MM.1S (cell line): Measurements from ENCODE around the gene ASB11.

Source experiments
- DNase-seq: peaks from one replicate; pipeline ENCODE4 v3.0.0-alpha.2; 2015
- H2AFZ ChIP-seq: fragments of 300-600 bp; sonication (generic); 2 replicates; pipeline ENCODE4 v1.6.0; 2016; ENCODE audit warnings: antibody characterized with exemption, low read length
- H3F3A ChIP-seq: fragments of 300-600 bp; sonication (generic); 2 replicates; pipeline ENCODE4 v1.6.1; 2016; ENCODE audit warnings: mild to moderate bottlenecking, antibody characterized with exemption, low read length, moderate library complexity, mixed read lengths; ENCODE audit not compliant: insufficient read depth
- H3K27ac ChIP-seq: fragments of 300-600 bp; sonication (generic); 2 replicates; pipeline ENCODE4 v1.5.1; 2016; ENCODE audit warnings: mild to moderate bottlenecking, low read length
- H3K27me3 ChIP-seq: fragments of 300-600 bp; sonication (generic); replicated peaks from 2 replicates; pipeline ENCODE4 v1.6.0; 2016; ENCODE audit warnings: low read length; ENCODE audit not compliant: insufficient read depth
- H3K36me3 ChIP-seq: fragments of 300-600 bp; sonication (generic); replicated peaks from 2 replicates; pipeline ENCODE4 v1.6.1; 2016; ENCODE audit warnings: mild to moderate bottlenecking, low read length, mixed read lengths; ENCODE audit not compliant: insufficient read depth
- H3K4me1 ChIP-seq: fragments of 300-600 bp; sonication (generic); 2 replicates; pipeline ENCODE4 v1.6.1; 2016; ENCODE audit warnings: low read length, mixed read lengths
- H3K4me2 ChIP-seq: fragments of 300-600 bp; sonication (generic); 2 replicates; pipeline ENCODE4 v1.6.0; 2016; ENCODE audit warnings: low read depth, low read length
- H3K4me3 ChIP-seq: fragments of 300-600 bp; sonication (generic); 2 replicates; pipeline ENCODE4 v1.5.1; 2016; ENCODE audit warnings: low read length, mixed read lengths
- H3K79me2 ChIP-seq: fragments of 300-600 bp; sonication (generic); 2 replicates; pipeline ENCODE4 v1.6.1; 2016; ENCODE audit warnings: mixed run types, low read length, mixed read lengths
- H3K9ac ChIP-seq: fragments of 300-600 bp; sonication (generic); 2 replicates; pipeline ENCODE4 v1.6.1; 2016; ENCODE audit warnings: low read length, mixed read lengths
- H3K9me2 ChIP-seq: fragments of 300-600 bp; sonication (generic); replicated peaks from 2 replicates; pipeline ENCODE4 v1.6.1; 2016; ENCODE audit warnings: mild to moderate bottlenecking, low read length, mixed read lengths; ENCODE audit not compliant: insufficient read depth
- H3K9me3 ChIP-seq: fragments of 300-600 bp; sonication (generic); replicated peaks from 2 replicates; pipeline ENCODE4 v1.6.1; 2016; ENCODE audit warnings: mild to moderate bottlenecking, low read length, mixed read lengths; ENCODE audit not compliant: insufficient read depth
- H4K20me1 ChIP-seq: fragments of 300-600 bp; sonication (generic); 2 replicates; pipeline ENCODE4 v1.6.1; 2016; ENCODE audit warnings: mild to moderate bottlenecking, low read length, moderate library complexity, mixed read lengths; ENCODE audit not compliant: insufficient read depth
- EZH2 ChIP-seq: fragments of 300-600 bp; sonication (generic); optimal IDR thresholded peaks from 2 replicates; pipeline ENCODE3; 2017; ENCODE audit warnings: low read depth, mild to moderate bottlenecking, antibody characterized with exemption, low read length, mixed read lengths
- EZH2phosphoT487 ChIP-seq: fragments of 300-600 bp; sonication (generic); IDR thresholded peaks from 2 replicates; pipeline ENCODE4 v1.6.1; 2018; ENCODE audit warnings: antibody characterized with exemption, low read length
- TF ChIP-seq, protein P1 (sequence below): fragments of 300-600 bp; sonication (generic); IDR thresholded peaks from 2 replicates; pipeline ENCODE4 v1.5.1; 2016; ENCODE audit warnings: antibody characterized with exemption, low read length, mixed read lengths

ASB11 gene

DNA sequence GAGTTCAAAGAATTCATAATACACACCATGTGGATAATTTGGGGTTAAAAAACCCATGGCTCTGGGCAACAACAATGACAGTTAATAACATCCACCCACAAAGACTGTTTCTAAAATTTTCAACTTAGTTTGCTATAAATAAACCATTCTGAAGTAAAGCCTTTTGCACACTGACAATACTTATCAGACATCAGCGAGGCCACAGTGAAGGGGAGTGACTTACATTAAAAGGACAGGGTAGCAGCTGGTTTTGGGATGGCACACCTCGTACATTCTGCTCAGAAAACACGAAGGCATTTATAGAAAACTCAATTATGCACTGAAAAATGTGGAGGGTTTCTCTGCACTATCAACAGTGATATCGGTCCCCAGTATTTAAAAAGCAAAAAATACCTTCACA is 4.9 kb upstream of the ASB11 start:
- no peak overlapping the region for H3K9ac ChIP-seq
- no peaks in the 10 kb centered on the region for H3K9me3 ChIP-seq
- no peak overlapping the region for H2AFZ ChIP-seq
- TF ChIP-seq, protein P1, sequence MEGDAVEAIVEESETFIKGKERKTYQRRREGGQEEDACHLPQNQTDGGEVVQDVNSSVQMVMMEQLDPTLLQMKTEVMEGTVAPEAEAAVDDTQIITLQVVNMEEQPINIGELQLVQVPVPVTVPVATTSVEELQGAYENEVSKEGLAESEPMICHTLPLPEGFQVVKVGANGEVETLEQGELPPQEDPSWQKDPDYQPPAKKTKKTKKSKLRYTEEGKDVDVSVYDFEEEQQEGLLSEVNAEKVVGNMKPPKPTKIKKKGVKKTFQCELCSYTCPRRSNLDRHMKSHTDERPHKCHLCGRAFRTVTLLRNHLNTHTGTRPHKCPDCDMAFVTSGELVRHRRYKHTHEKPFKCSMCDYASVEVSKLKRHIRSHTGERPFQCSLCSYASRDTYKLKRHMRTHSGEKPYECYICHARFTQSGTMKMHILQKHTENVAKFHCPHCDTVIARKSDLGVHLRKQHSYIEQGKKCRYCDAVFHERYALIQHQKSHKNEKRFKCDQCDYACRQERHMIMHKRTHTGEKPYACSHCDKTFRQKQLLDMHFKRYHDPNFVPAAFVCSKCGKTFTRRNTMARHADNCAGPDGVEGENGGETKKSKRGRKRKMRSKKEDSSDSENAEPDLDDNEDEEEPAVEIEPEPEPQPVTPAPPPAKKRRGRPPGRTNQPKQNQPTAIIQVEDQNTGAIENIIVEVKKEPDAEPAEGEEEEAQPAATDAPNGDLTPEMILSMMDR: no peak
- TF ChIP-seq EZH2phosphoT487: no peak
- no peak for TF ChIP-seq EZH2
- no peaks in the 10 kb centered on the region for H3K4me1 ChIP-seq
- no peaks in the 10 kb centered on the region for H3K79me2 ChIP-seq
- no peaks in the 10 kb centered on the region for H4K20me1 ChIP-seq
- no peak overlapping the region for H3K4me2 ChIP-seq
- no peaks in the 10 kb centered on the region for H3K9me2 ChIP-seq
- no peak overlapping the region for H3K4me3 ChIP-seq
- H3K27ac ChIP-seq: no peak overlapping the region
- H3K27me3 ChIP-seq: no peaks in the 10 kb centered on the region
- no peaks in the 10 kb centered on the region for H3F3A ChIP-seq
- no peaks in the 10 kb centered on the region for H3K36me3 ChIP-seq
- no peak for DNase-seq

DNA sequence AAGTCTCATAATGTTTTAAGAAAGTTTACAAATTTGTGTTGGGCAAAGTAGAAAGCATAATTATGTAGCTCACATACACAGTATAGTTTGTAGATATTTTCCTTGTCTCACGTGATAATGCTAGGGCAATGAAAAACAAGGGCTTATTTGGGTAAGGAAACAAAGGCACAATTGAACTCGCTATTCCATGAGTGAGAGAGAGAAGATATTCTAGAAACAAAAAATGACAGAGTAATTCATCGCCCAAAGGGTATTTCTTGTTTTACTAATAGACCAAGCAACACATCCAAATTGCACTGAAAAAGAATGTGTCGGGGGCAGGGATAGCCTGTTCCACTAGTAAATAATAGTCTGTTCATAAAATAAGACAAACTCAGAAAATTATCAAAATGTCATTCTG is 3.6 kb upstream of the ASB11 start:
- H3K4me2 ChIP-seq: no peak overlapping the region
- no peak overlapping the region for H2AFZ ChIP-seq
- TF ChIP-seq EZH2phosphoT487 (no peak), EZH2 (no peak)
- TF ChIP-seq, protein P1: no peak
- no peak overlapping the region for H3K4me3 ChIP-seq
- no peaks in the 10 kb centered on the region for H3F3A ChIP-seq
- no peak overlapping the region for H3K9ac ChIP-seq
- DNase-seq: no peak
- H3K4me1 ChIP-seq: no peaks in the 10 kb centered on the region
- no peaks in the 10 kb centered on the region for H3K9me2 ChIP-seq
- no peaks in the 10 kb centered on the region for H3K36me3 ChIP-seq
- no peaks in the 10 kb centered on the region for H4K20me1 ChIP-seq
- H3K27ac ChIP-seq: no peak overlapping the region
- H3K79me2 ChIP-seq: no peaks in the 10 kb centered on the region
- H3K27me3 ChIP-seq: no peaks in the 10 kb centered on the region
- no peaks in the 10 kb centered on the region for H3K9me3 ChIP-seq

DNA sequence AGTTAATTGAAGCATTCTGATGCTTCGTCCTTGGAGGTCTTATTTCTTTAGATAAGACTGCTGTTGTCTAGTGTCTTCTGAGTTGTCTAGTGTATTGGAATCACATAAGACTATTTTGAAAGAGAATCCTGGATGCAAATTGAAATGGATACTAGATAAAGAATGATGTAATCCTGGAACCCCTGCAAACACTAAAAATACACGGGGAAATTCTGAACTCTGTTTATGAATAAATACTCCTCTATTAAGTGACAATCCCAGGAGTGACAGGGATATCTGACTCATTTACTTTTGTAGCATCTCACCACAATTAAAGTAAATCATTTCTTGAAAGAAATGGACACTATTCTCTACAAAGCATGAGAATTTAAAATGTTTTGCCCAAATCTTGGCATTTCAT is 968 bp downstream of the ASB11 start:
- Histone ChIP-seq H3K27ac (no peak overlapping the region), H3K4me3 (no peak overlapping the region), H3K27me3 (no peaks in the 10 kb centered on the region), H3F3A (no peaks in the 10 kb centered on the region), H3K4me2 (no peak overlapping the region), H2AFZ (no peak overlapping the region), H4K20me1 (no peaks in the 10 kb centered on the region), H3K79me2 (no peaks in the 10 kb centered on the region), H3K9me3 (no peaks in the 10 kb centered on the region), H3K36me3 (no peaks in the 10 kb centered on the region), H3K4me1 (no peaks in the 10 kb centered on the region), H3K9ac (no peak overlapping the region), H3K9me2 (no peaks in the 10 kb centered on the region)
- TF ChIP-seq EZH2 (no peak), EZH2phosphoT487 (no peak)
- TF ChIP-seq, protein P1: no peak
- no peak for DNase-seq
